Measurements from ENCODE around the gene CLASP1.
"Not testable (repeated sequence)": the region's sequence is repeated elsewhere in the genome, so short reads cannot be mapped to it uniquely, and the experiment has no call there.

The CLASP1 gene

GRCh38 chr2:121613152-121613551 lies 36.1 kb downstream of the CLASP1 start:
- DNase-seq, result no peak

- DNase-seq, result no peak
These were observed 37.2 kb downstream of the CLASP1 start for GRCh38 chr2:121611730-121612705.

GRCh38 chr2:121611048-121611649 lies 38.1 kb downstream of the CLASP1 start:
- not testable (repeated sequence) for DNase-seq

GRCh38 chr2:121610487-121610874 lies 38.8 kb downstream of the CLASP1 start:
- DNase-seq, result not testable (repeated sequence)

- no peak for DNase-seq
These were observed 40.3 kb downstream of the CLASP1 start for GRCh38 chr2:121608967-121609366.

- no peak for DNase-seq
These were observed 40.9 kb downstream of the CLASP1 start for GRCh38 chr2:121608367-121608766.

- DNase-seq, result no peak
These were observed 43.2 kb downstream of the CLASP1 start for GRCh38 chr2:121605820-121606733.

- no peak for DNase-seq
These were observed 46.1 kb downstream of the CLASP1 start for GRCh38 chr2:121603185-121603584.

- no peak for DNase-seq
These were observed 49.2 kb downstream of the CLASP1 start for GRCh38 chr2:121599963-121600651.

GRCh38 chr2:121598087-121598486 lies 51.2 kb downstream of the CLASP1 start:
- DNase-seq, result no peak

- no peak for DNase-seq
These were observed 52.8 kb downstream of the CLASP1 start for GRCh38 chr2:121596221-121597080.

GRCh38 chr2:121595012-121595891 lies 54.0 kb downstream of the CLASP1 start:
- no peak for DNase-seq

- no peak for DNase-seq
These were observed 58.1 kb downstream of the CLASP1 start for GRCh38 chr2:121591199-121591598.

- DNase-seq, result no peak
These were observed 60.9 kb downstream of the CLASP1 start for GRCh38 chr2:121588357-121588756.

GRCh38 chr2:121587131-121587530 lies 62.1 kb downstream of the CLASP1 start:
- no peak for DNase-seq

GRCh38 chr2:121584741-121585140 lies 64.5 kb downstream of the CLASP1 start:
- no peak for DNase-seq

GRCh38 chr2:121583555-121583954 lies 65.7 kb downstream of the CLASP1 start:
- DNase-seq, result no peak

GRCh38 chr2:121582272-121582671 lies 67.0 kb downstream of the CLASP1 start:
- DNase-seq, result no peak

- no peak for DNase-seq
These were observed 70.0 kb downstream of the CLASP1 start for GRCh38 chr2:121579309-121579708.

- DNase-seq, result no peak
These were observed 71.9 kb downstream of the CLASP1 start for GRCh38 chr2:121577381-121577780.

Data from NCI-H345 (cell line).